ENCODE data around the gene RFC5.

The RFC5 gene

GRCh38 chr12:118035190-118036041 is 18.9 kb downstream of the RFC5 start:
- H3K27me3 ChIP-seq (ENCODE audit: insufficient read depth, low read length) = no peaks in the 10 kb centered on the region

GRCh38 chr12:118036672-118037411 is 20.3 kb downstream of the RFC5 start:
- H3K9ac ChIP-seq (ENCODE audit: low read depth, low read length) = no peak overlapping the region
- no peaks in the 10 kb centered on the region for H3K27me3 ChIP-seq (ENCODE audit: insufficient read depth, low read length)
- no peak overlapping the region for H3K27ac ChIP-seq (ENCODE audit: low read length)
- peaks cover 93% of the 10 kb centered on the region for H3K36me3 ChIP-seq (ENCODE audit: insufficient read depth, low read depth, low read length)
- no peak overlapping the region for H3K4me3 ChIP-seq (ENCODE audit: low read length)
- no peaks in the 10 kb centered on the region for H3K9me3 ChIP-seq (ENCODE audit: insufficient read depth, low read depth, low read length)
- no peaks in the 10 kb centered on the region; the same call in 1 of the 2 replicates for H3K4me1 ChIP-seq (ENCODE audit: insufficient read depth, low read length)

More at GRCh38 chr12:118035190-118036041, 18.9 kb downstream of the RFC5 start:
- Histone ChIP-seq H3K9me3 (ENCODE audit: insufficient read depth, low read depth, low read length) (no peaks in the 10 kb centered on the region), H3K27ac (ENCODE audit: low read length) (no peak overlapping the region), H3K36me3 (ENCODE audit: insufficient read depth, low read depth, low read length) (peaks cover 97% of the 10 kb centered on the region), H3K9ac (ENCODE audit: low read depth, low read length) (no peak overlapping the region), H3K4me3 (ENCODE audit: low read length) (no peak overlapping the region), H3K4me1 (ENCODE audit: insufficient read depth, low read length) (no peaks in the 10 kb centered on the region; the same call in 1 of the 2 replicates)

GRCh38 chr12:118038137-118038536 is 21.6 kb downstream of the RFC5 start:
- no peak overlapping the region for H3K4me3 ChIP-seq (ENCODE audit: low read length)
- H3K27me3 ChIP-seq (ENCODE audit: insufficient read depth, low read length) = no peaks in the 10 kb centered on the region
- peaks cover 93% of the 10 kb centered on the region for H3K36me3 ChIP-seq (ENCODE audit: insufficient read depth, low read depth, low read length)
- H3K4me1 ChIP-seq (ENCODE audit: insufficient read depth, low read length) = no peaks in the 10 kb centered on the region; the same call in 1 of the 2 replicates
- no peak overlapping the region for H3K27ac ChIP-seq (ENCODE audit: low read length)
- H3K9ac ChIP-seq (ENCODE audit: low read depth, low read length) = no peak overlapping the region
- H3K9me3 ChIP-seq (ENCODE audit: insufficient read depth, low read depth, low read length) = no peaks in the 10 kb centered on the region

GRCh38 chr12:118042091-118042490 is 25.6 kb downstream of the RFC5 start:
- Histone ChIP-seq H3K36me3 (ENCODE audit: insufficient read depth, low read depth, low read length) (peaks cover 78% of the 10 kb centered on the region), H3K27ac (ENCODE audit: low read length) (no peak overlapping the region), H3K4me1 (ENCODE audit: insufficient read depth, low read length) (no peaks in the 10 kb centered on the region), H3K9ac (ENCODE audit: low read depth, low read length) (no peak overlapping the region), H3K4me3 (ENCODE audit: low read length) (no peak overlapping the region), H3K27me3 (ENCODE audit: insufficient read depth, low read length) (no peaks in the 10 kb centered on the region), H3K9me3 (ENCODE audit: insufficient read depth, low read depth, low read length) (no peaks in the 10 kb centered on the region)

GRCh38 chr12:118044075-118044474 is 27.6 kb downstream of the RFC5 start:
- H3K4me1 ChIP-seq (ENCODE audit: insufficient read depth, low read length) = no peaks in the 10 kb centered on the region
- H3K9ac ChIP-seq (ENCODE audit: low read depth, low read length) = no peak overlapping the region
- H3K27ac ChIP-seq (ENCODE audit: low read length) = no peak overlapping the region
- H3K27me3 ChIP-seq (ENCODE audit: insufficient read depth, low read length) = no peaks in the 10 kb centered on the region
- H3K36me3 ChIP-seq (ENCODE audit: insufficient read depth, low read depth, low read length) = peaks cover 73% of the 10 kb centered on the region
- no peaks in the 10 kb centered on the region for H3K9me3 ChIP-seq (ENCODE audit: insufficient read depth, low read depth, low read length)
- no peak overlapping the region for H3K4me3 ChIP-seq (ENCODE audit: low read length)

DNA sequence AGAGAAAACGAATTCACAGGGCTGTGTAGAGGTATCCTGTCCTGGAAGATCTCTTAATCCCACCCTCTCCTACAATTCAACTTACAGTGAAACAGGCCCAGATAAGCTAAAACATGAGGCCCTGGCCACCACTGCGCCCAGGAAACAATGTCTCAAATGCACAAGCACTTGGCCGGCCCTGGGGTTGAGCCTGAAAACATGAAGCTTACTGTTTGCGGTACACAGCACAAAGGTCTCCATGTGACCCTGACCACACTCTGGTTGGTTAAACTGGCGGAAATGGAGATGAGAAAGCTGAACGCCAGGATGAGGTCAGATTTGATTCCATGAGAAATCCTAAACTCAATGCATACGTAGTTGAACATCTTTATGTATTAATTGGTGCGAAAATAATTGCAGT is 28.1 kb downstream of the RFC5 start:
- H3K4me3 ChIP-seq (ENCODE audit: low read length) = no peak overlapping the region
- H3K4me1 ChIP-seq (ENCODE audit: insufficient read depth, low read length) = no peaks in the 10 kb centered on the region
- no peak overlapping the region for H3K27ac ChIP-seq (ENCODE audit: low read length)
- no peaks in the 10 kb centered on the region for H3K9me3 ChIP-seq (ENCODE audit: insufficient read depth, low read depth, low read length)
- peaks cover 70% of the 10 kb centered on the region for H3K36me3 ChIP-seq (ENCODE audit: insufficient read depth, low read depth, low read length)
- no peak overlapping the region for H3K9ac ChIP-seq (ENCODE audit: low read depth, low read length)
- no peaks in the 10 kb centered on the region for H3K27me3 ChIP-seq (ENCODE audit: insufficient read depth, low read length)

DNA sequence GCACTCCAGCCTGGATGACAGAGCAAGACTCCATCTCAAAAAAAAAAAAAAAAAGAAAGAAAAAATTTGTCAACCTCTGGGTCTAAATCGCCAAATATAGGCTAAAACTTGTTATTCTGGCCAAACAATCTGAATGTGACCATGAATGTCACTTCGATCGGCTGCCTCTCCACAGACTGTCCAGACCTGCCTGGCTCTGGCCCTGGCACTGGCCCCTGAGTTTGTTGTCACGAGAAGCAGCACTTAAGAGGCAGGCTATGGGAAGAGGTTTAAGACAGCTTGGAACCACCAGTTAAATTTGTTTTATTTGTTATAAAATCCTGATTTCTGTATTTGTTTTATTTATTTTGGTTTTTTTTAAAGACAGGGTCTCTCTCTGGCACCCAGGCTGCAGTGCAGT is 29.9 kb downstream of the RFC5 start:
- no peak overlapping the region for H3K4me3 ChIP-seq (ENCODE audit: low read length)
- peaks cover 75% of the 10 kb centered on the region for H3K36me3 ChIP-seq (ENCODE audit: insufficient read depth, low read depth, low read length)
- H3K9me3 ChIP-seq (ENCODE audit: insufficient read depth, low read depth, low read length) = no peaks in the 10 kb centered on the region
- H3K9ac ChIP-seq (ENCODE audit: low read depth, low read length) = no peak overlapping the region
- H3K27me3 ChIP-seq (ENCODE audit: insufficient read depth, low read length) = no peaks in the 10 kb centered on the region
- no peak overlapping the region for H3K27ac ChIP-seq (ENCODE audit: low read length)
- no peaks in the 10 kb centered on the region for H3K4me1 ChIP-seq (ENCODE audit: insufficient read depth, low read length)

DNA sequence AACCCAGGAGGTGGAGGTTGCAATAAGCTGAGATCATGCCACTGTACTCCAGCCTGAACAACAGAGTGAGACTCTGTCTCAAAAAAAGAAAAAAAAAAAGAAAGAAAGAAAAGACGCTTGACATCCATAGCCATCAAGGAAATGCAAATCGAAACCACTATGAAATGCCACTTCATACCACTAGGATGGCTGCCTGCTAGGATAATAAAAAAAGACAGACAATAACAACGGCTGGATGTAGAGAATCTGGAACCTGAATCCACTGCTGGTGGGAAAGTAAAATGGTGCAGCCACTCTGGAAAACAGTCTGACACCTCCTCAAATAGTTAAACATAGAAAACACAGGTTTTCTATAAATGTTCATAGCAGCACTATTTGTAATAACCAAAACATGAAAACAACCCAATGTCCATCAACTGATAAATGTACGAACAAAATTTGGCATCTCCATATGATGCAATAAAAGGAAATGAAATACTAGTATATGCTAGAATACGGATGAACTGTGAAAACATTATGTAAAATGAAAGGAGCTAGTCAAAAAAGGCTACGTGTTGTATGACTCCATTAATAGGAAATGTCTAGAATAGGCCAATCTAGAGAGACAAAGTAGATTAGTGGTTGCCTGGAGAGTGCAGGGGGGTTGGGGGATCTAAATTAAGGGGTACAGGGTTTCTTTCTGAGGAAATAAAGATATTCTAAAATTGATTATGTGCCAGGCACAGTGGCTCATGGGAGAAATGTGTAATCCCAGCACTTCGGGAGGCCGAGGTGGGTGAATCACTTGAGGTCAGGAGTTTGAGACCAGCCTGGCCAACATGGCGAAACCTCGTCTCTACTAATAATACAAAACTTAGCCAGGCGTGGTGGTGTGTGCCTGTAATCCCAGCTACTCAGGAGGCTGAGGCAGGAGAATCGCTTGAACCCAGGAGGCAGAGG is 34.7 kb downstream of the RFC5 start:
- no peak overlapping the region for H3K27ac ChIP-seq (ENCODE audit: low read length)
- H3K4me3 ChIP-seq (ENCODE audit: low read length) = no peak overlapping the region
- no peaks in the 10 kb centered on the region for H3K9me3 ChIP-seq (ENCODE audit: insufficient read depth, low read depth, low read length)
- no peak overlapping the region for H3K9ac ChIP-seq (ENCODE audit: low read depth, low read length)
- H3K4me1 ChIP-seq (ENCODE audit: insufficient read depth, low read length) = peaks cover 6% of the 10 kb centered on the region; the same call in 1 of the 2 replicates
- H3K27me3 ChIP-seq (ENCODE audit: insufficient read depth, low read length) = no peaks in the 10 kb centered on the region
- peaks cover 55% of the 10 kb centered on the region for H3K36me3 ChIP-seq (ENCODE audit: insufficient read depth, low read depth, low read length)

DNA sequence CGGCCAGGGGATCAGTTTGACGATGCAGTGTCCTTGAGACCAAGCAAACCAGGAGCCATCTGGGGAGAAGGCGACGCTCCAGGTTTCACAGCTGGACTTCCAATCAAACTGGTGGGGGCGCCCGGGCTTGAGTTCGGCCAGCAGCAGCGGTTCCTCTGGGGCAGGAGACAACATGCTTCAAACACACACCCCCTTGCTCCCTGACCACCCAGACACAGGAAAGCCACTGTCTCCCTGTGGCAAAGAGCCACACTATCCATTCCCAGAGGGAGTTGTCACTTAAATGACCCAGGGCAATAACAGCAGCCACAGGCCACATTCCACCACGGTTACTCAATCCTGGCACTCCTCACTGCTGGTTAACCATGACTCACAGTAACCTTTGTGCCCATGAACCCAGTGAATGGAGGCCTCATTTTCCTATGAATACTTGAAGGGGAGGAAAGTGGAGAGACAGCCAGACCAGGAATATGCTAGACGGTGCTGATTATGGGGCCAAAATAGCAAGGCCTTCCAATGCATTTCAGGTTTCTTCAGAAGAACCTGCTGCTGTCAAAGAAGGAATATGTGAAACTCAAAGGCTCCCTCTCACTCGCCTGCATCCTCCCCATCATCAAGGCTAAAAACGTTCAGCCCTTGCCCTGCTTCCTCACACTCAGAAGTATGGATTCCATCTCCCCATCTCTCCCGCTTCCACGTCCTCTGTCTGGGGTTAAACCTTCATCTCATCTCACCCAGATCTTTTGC is 36.0 kb downstream of the RFC5 start:
- Histone ChIP-seq H3K27me3 (ENCODE audit: insufficient read depth, low read length) (no peaks in the 10 kb centered on the region), H3K36me3 (ENCODE audit: insufficient read depth, low read depth, low read length) (peaks cover 52% of the 10 kb centered on the region), H3K9ac (ENCODE audit: low read depth, low read length) (no peak overlapping the region; the same call in 1 of the 2 replicates), H3K4me1 (ENCODE audit: insufficient read depth, low read length) (peaks cover 6% of the 10 kb centered on the region; the same call in 1 of the 2 replicates), H3K9me3 (ENCODE audit: insufficient read depth, low read depth, low read length) (no peaks in the 10 kb centered on the region), H3K27ac (ENCODE audit: low read length) (no peak overlapping the region), H3K4me3 (ENCODE audit: low read length) (no peak overlapping the region)

DNA sequence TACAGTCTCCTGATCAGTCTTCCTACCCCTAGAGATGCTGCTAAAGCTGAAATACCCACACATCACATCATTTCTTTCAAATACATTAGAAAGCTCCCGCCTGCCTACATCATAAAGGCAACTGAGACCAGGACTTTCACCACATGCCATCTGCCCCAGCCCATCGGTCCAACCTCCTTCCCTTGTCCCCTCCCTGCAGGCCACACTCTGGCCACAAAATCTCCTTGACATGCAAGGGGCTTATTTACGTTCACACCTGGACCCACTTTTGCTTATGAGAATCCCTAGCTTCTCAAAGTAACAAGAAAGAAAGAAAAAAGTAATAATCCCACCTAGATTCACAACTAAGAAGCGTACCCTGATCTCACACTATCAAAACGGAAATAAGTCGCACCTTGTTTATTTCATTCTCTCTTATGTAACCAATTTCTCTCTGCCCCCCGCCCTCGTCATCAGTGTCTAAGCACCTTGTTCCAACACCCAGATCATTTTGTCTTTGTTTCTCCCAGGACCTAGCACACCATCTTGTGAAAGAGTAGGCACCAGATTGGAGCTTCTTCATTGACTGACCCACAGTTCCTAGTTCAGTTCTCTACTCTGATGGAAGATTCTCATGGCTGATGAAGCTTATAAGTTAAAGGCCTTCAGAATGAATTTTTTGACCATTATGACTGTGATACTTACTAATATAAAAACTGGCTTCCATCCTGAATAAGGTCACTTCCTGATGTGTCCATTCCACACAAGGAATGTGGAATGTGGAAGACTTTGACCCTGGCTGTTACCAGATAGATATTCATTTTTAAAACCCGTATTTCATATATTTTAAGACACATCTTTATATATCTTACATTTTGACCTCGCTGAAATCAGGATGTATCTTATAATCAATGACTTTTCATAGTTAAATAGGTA is 36.8 kb downstream of the RFC5 start:
- Histone ChIP-seq H3K27me3 (ENCODE audit: insufficient read depth, low read length) (no peaks in the 10 kb centered on the region), H3K4me1 (ENCODE audit: insufficient read depth, low read length) (peaks cover 6% of the 10 kb centered on the region; the same call in 1 of the 2 replicates), H3K9ac (ENCODE audit: low read depth, low read length) (peak overlapping the region; percentile 9; the same call in 1 of the 2 replicates), H3K27ac (ENCODE audit: low read length) (no peak overlapping the region), H3K9me3 (ENCODE audit: insufficient read depth, low read depth, low read length) (no peaks in the 10 kb centered on the region), H3K4me3 (ENCODE audit: low read length) (no peak overlapping the region), H3K36me3 (ENCODE audit: insufficient read depth, low read depth, low read length) (peaks cover 45% of the 10 kb centered on the region)

All from iPS-20b (cell line).